Astrocyte of the hippocampus (primary cell): Measurements from ENCODE around the gene FIG4.
A peak's percentile ranks its signal among the peaks of the same experiment; 100 is the strongest.
"Not testable (repeated sequence)": the region's sequence is repeated elsewhere in the genome, so short reads cannot be mapped to it uniquely, and the experiment has no call there.

ENCODE experiments used
- DNase-seq: peaks from one replicate; pipeline ENCODE4 v3.0.0; 2011; ENCODE audit warnings: low read depth, low spot score

Gene FIG4

DNA sequence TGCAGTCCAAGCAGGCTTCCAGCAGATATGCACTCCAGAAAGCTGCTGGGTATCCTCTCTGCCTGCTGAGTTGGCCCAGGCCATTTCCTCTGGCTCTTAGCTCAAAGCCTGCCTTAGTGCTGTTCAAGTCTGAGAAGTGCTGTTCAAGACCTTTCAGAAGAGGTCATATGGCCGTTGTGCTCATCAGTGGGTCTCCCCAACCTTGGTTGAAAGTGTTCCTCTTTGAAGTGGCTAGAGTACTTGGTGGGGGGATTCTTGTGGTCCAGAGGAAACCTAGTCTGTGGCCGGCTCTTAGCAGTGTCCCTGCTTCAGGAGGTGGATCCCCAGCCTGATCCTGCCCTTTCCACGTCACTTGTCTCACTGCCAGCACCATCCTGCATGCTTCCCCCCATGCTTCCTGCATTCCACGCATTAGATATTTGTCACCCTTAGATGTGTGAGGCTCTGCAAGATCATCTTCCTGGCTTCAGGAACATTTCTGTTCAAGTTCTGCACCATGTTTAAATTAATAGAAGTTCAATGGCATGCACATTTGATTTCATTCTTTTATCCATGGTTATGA is 105.0 kb downstream of the FIG4 start:
- peak; percentile 16 for DNase-seq

DNA sequence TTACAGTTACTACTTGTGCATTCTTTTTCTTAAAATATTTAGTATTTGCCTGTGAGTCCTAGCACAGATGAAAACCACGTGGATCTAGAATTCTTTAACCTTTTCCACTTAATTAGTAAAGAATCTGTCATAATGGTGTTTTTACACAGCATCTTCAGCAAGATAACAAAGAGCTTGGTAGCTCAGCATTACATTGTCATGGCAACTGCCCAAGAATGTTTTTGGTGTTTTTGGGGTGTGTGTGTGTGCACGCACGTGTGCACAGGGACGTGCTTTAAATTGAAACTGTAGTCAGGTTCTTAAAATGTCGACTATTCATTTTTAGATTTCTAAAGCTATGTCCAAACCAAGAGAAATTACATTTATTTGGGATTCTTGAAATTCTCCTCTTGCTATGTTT is 108.0 kb downstream of the FIG4 start:
- DNase-seq = no peak

DNA sequence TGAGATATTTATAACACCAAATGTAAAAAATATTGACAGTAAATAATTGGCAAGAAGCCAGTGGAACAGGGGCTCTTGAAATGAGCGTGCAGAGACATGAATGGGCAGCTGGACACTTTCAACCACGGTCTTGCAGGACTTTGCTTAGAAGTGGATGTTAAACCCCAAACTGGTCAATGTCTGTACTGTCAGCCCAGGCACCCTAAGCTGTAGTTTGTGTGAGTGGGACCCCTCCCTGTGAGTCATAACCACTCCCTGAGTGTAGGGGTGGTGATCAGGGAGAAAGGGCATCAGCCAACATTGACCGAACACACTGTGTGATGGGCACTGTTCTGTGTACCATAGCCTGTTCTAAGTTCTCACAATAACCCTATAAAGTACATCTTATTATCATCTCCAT is 108.6 kb downstream of the FIG4 start:
- no peak for DNase-seq

DNA sequence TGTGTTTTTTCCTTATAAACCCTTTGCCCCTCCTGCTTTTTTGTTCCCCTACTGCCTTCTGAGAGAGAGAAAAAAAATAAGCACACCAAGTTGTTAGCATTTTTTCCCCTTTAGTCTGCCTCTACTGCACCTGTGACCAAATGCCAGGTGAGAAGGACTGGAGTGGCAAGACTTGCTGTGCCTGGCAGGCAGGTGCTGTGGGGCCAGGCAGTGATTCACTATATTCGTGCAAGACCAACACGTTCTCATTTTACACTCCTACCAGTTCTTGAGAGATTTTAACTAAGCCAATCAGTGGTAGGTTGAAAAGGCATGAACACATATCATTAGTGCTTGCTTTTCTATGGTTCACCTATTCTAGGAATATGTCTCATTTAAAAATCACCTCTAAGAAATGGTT is 109.7 kb downstream of the FIG4 start:
- no peak for DNase-seq

DNA sequence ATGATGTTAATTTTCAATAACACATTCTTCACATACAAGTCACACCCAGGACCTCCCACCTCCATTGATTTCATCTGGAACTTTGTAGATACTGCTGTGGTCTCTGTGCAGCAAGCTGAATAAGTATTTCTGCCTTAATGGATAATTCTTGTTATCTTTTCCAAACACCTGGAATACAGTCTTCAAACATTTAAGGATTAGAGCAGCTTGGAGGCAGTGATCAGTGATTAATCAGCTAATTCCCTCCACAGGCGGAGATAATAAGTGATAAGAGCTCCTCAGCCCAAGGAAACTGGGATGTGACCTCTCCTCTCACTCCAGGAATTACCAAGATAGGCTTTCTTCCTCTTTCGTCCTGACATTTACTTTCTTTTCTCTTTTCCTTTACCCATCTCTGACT is 110.7 kb downstream of the FIG4 start:
- no peak for DNase-seq

GRCh38 chr6:109804020-109804419 is 112.9 kb downstream of the FIG4 start:
- no peak for DNase-seq

DNA sequence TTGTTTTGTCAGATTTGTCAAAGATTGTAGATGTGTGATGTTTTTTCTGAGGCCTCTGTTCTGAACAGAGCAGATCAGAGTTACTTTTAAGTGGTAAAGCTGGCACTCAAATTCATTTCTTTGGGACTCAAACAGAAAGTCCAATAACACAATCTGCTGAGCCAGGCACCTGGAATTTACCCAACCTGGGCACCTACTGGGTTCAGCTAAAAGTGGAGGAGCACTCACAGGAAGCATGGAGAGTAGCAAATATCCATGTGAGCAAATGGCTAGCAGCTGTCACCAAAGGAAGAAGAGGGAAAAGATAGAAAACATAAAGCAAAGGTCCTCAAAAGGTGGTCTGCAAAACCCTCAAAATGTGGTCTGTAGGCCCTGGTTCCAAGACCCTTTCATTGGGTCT is 116.8 kb downstream of the FIG4 start:
- DNase-seq = no peak

DNA sequence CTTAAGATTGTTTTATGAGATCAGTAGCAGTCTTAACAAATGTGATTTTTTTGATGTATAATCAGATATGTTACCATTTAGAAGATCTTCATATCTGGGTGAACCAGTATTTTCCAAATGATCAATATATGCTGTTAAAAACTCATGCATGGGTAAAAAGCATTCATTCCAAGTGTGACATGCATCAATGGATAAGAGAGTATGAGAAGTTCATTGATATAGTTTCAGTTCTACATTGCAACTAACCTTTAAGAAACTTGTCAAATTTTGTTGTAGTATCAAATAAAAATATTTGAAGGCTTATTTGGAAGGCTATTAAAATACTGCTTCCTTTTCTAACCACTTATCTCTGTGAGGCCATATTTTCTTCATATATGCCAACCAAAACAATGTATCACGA is 117.7 kb downstream of the FIG4 start:
- no peak for DNase-seq

DNA sequence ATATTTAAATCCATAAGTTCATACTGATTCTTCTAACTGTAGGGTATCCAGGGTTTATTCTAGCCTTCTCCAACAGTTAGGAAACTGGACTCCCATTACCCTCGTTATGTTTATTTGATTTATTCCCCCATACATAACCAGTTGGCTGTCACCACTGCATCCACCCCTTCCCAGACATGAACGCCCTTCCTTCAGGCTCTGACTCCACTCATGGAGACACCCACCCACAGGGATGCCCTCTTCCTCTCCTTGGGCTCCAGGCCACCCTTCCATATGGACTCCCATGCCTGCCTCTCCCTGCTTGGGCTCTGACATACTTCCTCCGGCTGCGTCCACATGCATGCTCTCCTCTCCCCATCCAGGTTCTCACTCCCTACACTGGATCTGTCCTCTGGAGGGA is 124.0 kb downstream of the FIG4 start:
- DNase-seq = no peak

DNA sequence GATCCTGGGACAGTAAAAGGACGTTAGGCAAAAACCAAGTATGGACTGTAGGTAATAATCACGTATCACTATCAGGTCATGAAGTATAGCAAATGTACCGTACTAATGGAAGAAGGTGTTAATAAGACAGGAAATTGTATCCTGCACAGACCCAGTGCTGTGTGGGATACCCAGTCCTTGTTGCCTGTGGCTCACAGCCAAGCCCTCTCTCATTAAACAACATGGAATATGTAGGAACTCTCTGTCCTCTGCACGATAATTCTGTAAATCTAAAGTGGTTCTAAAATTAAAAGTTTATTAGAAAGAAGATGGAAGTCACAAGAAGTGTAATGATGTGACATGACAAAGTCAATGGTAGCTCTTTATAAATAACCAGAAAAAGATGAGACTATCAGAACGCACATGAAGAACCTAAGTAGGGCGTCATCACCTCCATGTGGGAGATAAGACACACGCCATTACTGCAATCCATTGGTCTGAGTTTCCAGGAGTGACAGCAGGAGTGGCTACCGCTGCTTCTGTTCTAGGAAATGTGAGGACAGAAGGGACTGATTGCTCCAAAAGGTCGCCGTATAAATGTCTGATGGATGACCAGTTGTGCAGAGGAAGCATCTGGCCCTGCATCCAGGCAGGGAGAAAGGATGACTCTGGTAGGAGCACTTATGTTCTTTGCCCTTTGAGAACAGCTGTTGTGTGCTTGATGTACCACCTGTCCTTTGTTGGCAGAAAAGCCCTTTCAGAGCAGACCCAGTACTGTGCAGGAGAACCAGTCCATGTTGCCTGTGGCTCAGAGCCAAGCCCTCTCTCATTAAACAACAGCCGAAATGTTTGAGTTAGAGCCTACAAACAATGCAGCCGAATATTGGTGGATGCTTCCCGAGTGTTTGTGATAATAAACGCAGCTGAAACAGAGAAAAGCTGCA is 125.6 kb downstream of the FIG4 start:
- no peak for DNase-seq

DNA sequence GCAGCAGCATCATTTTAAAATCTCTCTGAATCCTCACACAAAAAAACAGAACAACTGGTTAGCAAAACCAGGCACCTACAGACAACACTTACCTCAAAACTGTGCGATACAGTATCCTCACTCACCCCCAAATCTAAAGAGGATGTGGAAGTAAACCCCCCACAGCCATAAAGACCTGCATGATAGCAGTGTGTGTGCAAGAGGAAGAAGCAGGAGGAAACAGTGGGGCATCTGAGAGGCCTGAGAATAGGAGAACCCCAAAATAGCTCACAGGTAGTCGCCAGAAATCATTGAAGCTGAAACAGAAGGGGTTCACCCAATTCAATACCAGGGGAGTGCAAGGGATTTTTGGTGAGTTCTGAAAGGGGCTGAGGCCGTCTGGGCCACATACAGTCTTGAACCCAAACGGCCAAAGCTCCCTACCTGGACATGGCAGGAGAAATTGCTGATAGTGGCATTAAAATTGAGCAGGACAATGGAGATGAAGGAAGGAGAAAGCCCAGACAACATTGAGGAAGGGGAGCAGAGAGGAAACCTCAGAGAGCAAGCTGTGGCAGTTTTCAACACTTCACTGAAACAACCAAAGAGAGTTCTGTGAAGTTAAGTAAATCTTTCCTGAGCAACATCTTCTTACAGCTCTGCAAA is 129.7 kb downstream of the FIG4 start:
- no peak for DNase-seq

GRCh38 chr6:109821428-109821827 is 130.3 kb downstream of the FIG4 start:
- no peak for DNase-seq

- no peak for DNase-seq
Measured at GRCh38 chr6:109824105-109824504, 133.0 kb downstream of the FIG4 start.

DNA sequence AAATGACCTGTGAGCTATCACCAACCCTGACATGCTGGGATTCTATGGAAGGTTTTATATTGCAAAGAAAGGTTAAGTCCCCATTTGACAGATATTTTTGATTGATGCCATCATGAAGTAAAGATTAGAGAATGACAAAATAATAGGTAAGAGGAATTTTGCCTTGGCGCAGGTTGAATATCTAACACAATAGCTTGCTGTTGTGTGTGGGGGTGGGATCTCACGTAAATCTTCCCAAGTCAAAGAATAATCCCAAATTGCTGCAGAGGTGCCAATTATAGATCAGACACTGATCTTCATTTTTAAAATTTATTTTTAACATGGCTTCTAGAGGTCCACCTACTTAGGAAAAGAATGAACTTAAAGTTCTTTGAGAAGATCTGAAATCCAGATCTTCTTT is 135.5 kb downstream of the FIG4 start:
- no peak for DNase-seq

DNA sequence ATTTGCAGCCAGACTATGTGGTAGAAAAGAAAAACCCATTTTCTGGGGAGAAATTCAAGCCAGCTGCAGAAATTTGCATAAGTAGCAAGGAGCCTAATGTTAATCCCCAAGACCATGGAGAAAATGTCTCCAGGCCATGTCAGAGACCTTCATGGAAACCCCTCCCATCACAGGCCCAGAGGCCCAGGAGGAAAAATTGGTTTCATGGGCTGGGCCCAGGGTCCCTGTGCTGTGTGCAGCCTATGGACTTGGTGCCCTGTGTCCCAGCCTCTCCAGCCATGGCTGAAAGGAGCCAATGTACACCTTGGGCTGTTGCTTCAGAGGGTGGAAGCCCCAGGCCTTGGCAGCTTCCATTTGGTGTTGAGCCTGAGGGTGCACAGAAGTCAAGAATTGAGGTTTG is 140.3 kb downstream of the FIG4 start:
- DNase-seq = not testable (repeated sequence)

GRCh38 chr6:109834131-109834530 is 143.0 kb downstream of the FIG4 start:
- peak; percentile 55 for DNase-seq

DNA sequence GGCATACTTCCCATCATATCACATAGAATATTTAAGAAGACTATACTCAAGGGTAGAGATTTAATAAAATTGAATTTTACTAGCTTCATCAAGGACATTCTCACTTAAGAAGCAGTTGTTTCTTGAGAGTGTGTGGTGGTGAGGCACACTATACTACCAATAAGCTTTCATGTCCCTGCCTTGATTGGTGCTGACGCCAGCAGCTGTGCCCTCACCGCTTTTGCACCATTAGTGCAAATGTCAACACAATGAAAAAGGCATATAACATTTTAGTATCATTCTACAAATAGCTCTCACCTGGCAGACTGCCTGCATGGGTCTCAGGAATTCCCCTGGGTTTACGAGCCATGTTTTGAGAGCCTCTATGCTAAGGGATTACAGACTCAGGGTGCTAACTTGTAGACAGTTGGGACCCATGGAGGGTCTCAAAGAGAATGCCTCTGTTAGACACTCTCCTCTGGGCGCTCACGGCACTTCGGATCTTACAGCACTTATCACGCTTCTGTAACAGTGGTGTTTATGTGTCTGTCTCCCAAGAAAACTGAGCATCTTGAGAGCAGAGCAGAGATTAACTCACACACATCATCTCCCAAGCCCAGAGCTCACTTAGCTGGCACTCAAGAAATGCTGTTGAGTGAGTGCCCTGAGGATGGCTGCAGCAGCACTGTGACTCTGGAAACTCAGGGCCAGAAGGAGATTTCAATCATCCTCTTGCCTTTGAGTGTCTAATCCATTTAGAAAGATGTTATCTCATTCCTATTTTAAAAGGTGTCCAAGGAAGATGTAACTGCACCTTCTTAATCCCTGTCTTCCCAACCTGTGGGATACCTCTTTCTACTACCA is 143.7 kb downstream of the FIG4 start:
- peak; percentile 30 for DNase-seq

DNA sequence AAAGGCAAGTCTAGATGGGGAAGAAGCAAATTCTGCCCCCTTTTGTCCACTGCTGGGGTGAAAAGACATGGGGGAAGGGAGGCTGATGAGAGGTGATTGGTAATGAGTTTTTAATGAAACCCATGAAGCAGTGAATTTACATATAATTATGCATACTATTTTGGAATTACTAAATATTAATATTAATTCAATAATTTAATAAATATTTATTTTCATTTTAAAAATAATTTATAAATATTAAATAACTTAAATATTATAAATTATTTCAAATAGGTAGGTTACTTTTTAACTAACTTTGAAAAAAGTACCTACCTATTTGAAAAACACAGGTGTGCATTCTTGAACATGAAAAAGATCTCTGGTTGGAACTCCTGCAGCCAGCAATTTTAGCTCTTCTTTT is 148.9 kb downstream of the FIG4 start:
- DNase-seq = no peak

DNA sequence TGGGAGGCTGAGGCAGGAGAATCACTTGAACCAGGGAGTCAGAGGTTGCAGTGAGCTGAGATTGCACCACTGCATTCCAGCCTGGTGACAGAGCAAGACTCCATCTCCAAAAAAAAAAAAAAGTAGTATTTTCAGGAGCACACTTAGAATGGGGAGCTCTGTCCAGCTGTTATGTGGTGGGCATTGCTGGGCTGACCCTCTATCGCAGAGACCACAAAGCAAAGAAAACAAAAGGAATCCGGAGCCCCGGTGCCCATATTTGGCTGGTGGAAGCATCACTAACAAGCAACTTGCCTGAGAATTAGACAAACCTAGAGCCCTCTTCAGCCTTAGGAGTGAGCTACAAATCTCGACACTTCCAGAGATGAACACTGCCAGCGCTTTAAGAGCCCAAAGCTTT is 149.7 kb downstream of the FIG4 start:
- no peak for DNase-seq

DNA sequence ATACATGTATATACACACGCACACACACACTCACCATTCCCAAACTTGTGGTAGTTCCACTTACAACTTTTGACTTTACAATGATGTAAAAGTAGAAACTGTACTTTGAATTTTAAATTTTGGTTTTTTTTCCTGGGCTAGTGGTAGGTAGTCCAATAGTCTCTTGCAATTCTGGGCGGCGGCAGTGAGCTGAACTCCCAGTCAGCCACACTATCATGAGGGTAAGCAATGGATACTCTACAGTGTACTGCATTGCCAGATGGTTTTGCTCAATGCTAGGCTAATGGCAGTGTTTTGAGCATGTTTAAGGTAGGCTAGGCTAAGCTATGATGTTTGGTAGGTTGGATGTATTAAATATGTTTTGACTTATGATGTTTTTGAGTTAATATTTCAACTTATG is 150.8 kb downstream of the FIG4 start:
- no peak for DNase-seq

GRCh38 chr6:109852713-109853112 is 161.6 kb downstream of the FIG4 start:
- DNase-seq = no peak

- DNase-seq = no peak
Measured at GRCh38 chr6:109853426-109853825, 162.3 kb downstream of the FIG4 start.
